K562 (cell line): ENCODE results near the gene HKDC1. TPM values are rescaled to one million over a fixed set of nuclear protein-coding genes. Genes with fewer than 3 reads are reported as not detected.

Experiments
- ADNP ChIP-seq: fragments of 200-800 bp; sonication (Bioruptor generic); IDR thresholded peaks from 2 replicates; pipeline ENCODE4 v1.6.1; 2016; ENCODE audit warnings: missing genetic modification characterization, missing compliant biosample characterization
- DMBX1 ChIP-seq: fragments of 250-450 bp; sonication (Bioruptor Pico); IDR thresholded peaks from 2 replicates; pipeline ENCODE4 v1.8.0; 2022; ENCODE audit warnings: inconsistent platforms, mild to moderate bottlenecking, moderate library complexity, borderline replicate concordance
- ETV1 ChIP-seq: fragments of 450-650 bp; conservative IDR thresholded peaks from 2 replicates; pipeline ENCODE4 v1.6.1; 2016; ENCODE audit warnings: missing genetic modification characterization, control low read depth, low read depth, missing compliant biosample characterization
- FOXM1 ChIP-seq, 2 experiments: fragments of 450-650 bp in 1 of 2; sonication (generic) in 1 of 2; formaldehyde crosslinking in 1 of 2; IDR thresholded peaks; 2 replicates each; pipeline versions ENCODE4 v1.6.1 to v1.9.0; 2017 to 2022; ENCODE audit warnings: low read depth in 2 of 2, mild to moderate bottlenecking in 2 of 2, missing genetic modification reagents in 1 of 2, moderate library complexity in 1 of 2
- GATAD2B ChIP-seq: fragments of 450-650 bp; IDR thresholded peaks from 2 replicates; pipeline ENCODE4 v1.6.1; 2017; ENCODE audit warnings: mild to moderate bottlenecking, borderline replicate concordance
- HNRNPL ChIP-seq: fragments of 200-400 bp; formaldehyde crosslinking; IDR thresholded peaks from 2 replicates; pipeline ENCODE4 v1.6.1; 2017; ENCODE audit warnings: low read depth, mild to moderate bottlenecking, low read length
- IRF2 ChIP-seq: sonication (generic); formaldehyde crosslinking; IDR thresholded peaks from 2 replicates; pipeline ENCODE4 v1.8.1; 2022; ENCODE audit warnings: mild to moderate bottlenecking, missing genetic modification reagents
- KDM5B ChIP-seq: fragments of 200-600 bp; sonication (generic); IDR thresholded peaks from 2 replicates; pipeline ENCODE4 v1.6.1; 2012; ENCODE audit warnings: low read depth, mild to moderate bottlenecking, moderate library complexity, low read length, control low read depth, inconsistent platforms; ENCODE audit not compliant: insufficient replicate concordance
- KLF16 ChIP-seq: IDR thresholded peaks from 2 replicates; pipeline ENCODE4 v1.6.1; 2016; ENCODE audit warnings: antibody characterized with exemption
- POU5F1 ChIP-seq: fragments of 150-350 bp; IDR thresholded peaks from 2 replicates; pipeline ENCODE4 v1.6.1; 2014; ENCODE audit warnings: borderline replicate concordance, low read length, low read depth, mild to moderate bottlenecking; ENCODE audit not compliant: partially characterized antibody
- RBFOX2 ChIP-seq: fragments of 200-400 bp; formaldehyde crosslinking; IDR thresholded peaks from 2 replicates; pipeline ENCODE4 v1.6.1; 2017; ENCODE audit warnings: low read depth, mild to moderate bottlenecking, low read length, moderate library complexity
- SMARCA5 ChIP-seq: fragments of 450-650 bp; IDR thresholded peaks from 2 replicates; pipeline ENCODE4 v1.6.1; 2016
- SMC3 ChIP-seq: conservative IDR thresholded peaks from 2 replicates; pipeline ENCODE4 v1.6.1; 2011; ENCODE audit warnings: low read depth, low read length, improper control_type of control experiment; ENCODE audit not compliant: insufficient read depth
- ZEB2 ChIP-seq: fragments of 450-650 bp; IDR thresholded peaks from 2 replicates; pipeline ENCODE4 v1.6.1; 2016
- ZFP91 ChIP-seq: sonication (generic); formaldehyde crosslinking; IDR thresholded peaks from 2 replicates; pipeline ENCODE4 v1.8.0; 2022; ENCODE audit warnings: mild to moderate bottlenecking, missing genetic modification reagents
- ZNF41 ChIP-seq: fragments of 250-450 bp; sonication (Bioruptor Pico); conservative IDR thresholded peaks from 2 replicates; pipeline ENCODE4 v1.4.0; 2020; ENCODE audit warnings: mild to moderate bottlenecking
- ZNF551 ChIP-seq: fragments of 250-450 bp; sonication (Bioruptor Pico); IDR thresholded peaks from 2 replicates; pipeline ENCODE4 v1.5.0; 2021; ENCODE audit warnings: mild to moderate bottlenecking, moderate library complexity
- ZNF778 ChIP-seq: fragments of 450-650 bp; formaldehyde crosslinking; IDR thresholded peaks from 2 replicates; pipeline ENCODE4 v1.4.0; 2020; ENCODE audit warnings: mild to moderate bottlenecking, moderate library complexity
- polyA plus RNA-seq, 8 experiments: library from polyadenylated mRNA; depleted of rRNA in 4 of 8; stranded (reverse) in 5 of 8; unstranded in 3 of 8; fragments of >200 nt; fragmentation: Nextera tagmentation in 2 of 8; fragmentation: Illumina TruSeq in 1 of 8; extraction: Ambion mirVana in 2 of 8; extraction: Trizol in 1 of 8; gene quantifications; 2 replicates each; pipeline versions ENCODE4 v1.2.1 to v1.2.3, GENCODE V29; 2011 to 2014; ENCODE audit warnings: inconsistent platforms in 1 of 8, missing spikeins in 1 of 8
- total RNA-seq, 7 experiments: library from RNA; depleted of rRNA in 6 of 7; stranded (reverse); fragments of >200 nt in 6 of 7; fragmentation: Illumina TruSeq in 2 of 7; extraction: Trizol in 2 of 7; gene quantifications; 2 replicates each; pipeline versions ENCODE4 v1.2.1 to v1.2.3, GENCODE V29; 2011 to 2021; ENCODE audit warnings: low replicate concordance in 1 of 7
- TF ChIP-seq, protein P1 (sequence below), 2 experiments: fragments of 450-650 bp; conservative IDR thresholded peaks; 2 replicates each; pipeline ENCODE4 v1.6.1; 2017; ENCODE audit warnings: mild to moderate bottlenecking in 2 of 2, moderate library complexity in 2 of 2
- TF ChIP-seq, protein P2 (sequence below), 2 experiments: fragments of 150-350 bp in 1 of 2; IDR thresholded peaks; 2 replicates each; pipeline ENCODE4 v1.6.1; 2012 to 2016; ENCODE audit warnings: low read depth in 2 of 2, low read length in 2 of 2, mild to moderate bottlenecking in 1 of 2, moderate library complexity in 1 of 2

Gene HKDC1
- total and polyA plus RNA-seq, 9 of the 15 experiments (the other 6 are each of a cell fraction or from before 2014, with no cell fraction given) = 0.04 to 0.22 (median 0.11) TPM; not detected in 5

DNA sequence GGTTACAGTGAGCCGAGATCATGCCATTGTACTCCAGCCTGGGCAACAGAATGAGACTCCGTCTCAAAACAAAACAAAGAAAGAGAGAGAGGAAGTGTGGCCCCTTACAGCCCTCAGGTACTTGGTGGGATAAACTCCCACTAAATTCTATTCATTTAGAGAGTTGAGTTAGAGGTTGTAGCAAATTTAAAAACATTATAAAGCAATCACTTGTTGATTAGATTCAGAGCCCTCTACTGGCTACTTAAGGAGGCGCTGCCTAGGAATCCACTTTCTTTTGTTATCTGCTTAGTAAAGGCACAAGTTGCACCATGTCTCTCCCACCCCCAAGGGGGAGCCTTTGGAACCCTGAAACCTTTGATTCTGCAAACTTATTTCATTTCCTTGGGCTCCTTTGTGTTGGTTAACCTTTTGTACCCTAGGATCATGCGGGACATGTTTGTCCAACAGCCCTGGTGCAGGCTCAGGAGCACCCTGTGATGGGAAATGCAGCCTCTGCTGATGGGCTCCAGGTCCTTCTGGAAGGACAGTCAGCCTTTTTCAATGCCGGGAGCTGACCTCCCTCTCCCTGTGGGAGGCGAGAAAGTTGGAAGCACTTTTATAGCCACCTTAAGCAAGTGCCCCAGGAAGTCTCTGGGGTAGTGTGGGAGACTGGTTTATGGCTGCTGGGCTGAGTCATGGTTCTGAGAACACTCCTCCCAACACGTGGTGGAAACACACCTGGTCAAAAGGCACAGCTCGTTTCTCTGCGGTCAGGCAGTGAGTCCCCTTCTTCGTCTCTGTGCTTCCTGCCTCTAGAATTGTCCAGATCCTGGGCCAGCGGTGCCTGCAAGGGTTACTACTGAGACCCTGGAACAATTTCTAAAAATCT is 2.3 kb downstream of the HKDC1 start (continued):
- TF ChIP-seq ETV1 = peak; percentile 62
- TF ChIP-seq SMARCA5 = peak; percentile 61; the same call in 1 of the 2 replicates
- 0 out of 2 replicates have a peak, but pooled peaks have one; percentile 45 for TF ChIP-seq ADNP (tag)
- no peak for TF ChIP-seq ZNF778 (CRISPR knock-in tag)
- TF ChIP-seq SMC3 = peak; percentile 46
- no peak for TF ChIP-seq ZNF551
- no peak for TF ChIP-seq KLF16
- no peak for TF ChIP-seq IRF2
- TF ChIP-seq, protein P1, sequence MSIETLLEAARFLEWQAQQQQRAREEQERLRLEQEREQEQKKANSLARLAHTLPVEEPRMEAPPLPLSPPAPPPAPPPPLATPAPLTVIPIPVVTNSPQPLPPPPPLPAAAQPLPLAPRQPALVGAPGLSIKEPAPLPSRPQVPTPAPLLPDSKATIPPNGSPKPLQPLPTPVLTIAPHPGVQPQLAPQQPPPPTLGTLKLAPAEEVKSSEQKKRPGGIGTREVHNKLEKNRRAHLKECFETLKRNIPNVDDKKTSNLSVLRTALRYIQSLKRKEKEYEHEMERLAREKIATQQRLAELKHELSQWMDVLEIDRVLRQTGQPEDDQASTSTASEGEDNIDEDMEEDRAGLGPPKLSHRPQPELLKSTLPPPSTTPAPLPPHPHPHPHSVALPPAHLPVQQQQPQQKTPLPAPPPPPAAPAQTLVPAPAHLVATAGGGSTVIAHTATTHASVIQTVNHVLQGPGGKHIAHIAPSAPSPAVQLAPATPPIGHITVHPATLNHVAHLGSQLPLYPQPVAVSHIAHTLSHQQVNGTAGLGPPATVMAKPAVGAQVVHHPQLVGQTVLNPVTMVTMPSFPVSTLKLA (conservative IDR thresholded peaks at IDR 0.05) = peak; percentile 96 to 98
- TF ChIP-seq RBFOX2 = peak; percentile 58
- TF ChIP-seq KDM5B = peak; percentile 49
- peak; percentile 20; the same call in 1 of the 2 replicates for TF ChIP-seq FOXM1 (IDR thresholded peaks at IDR 0.05; ENCODE audit: low read depth)
- no peak; the same call in 1 of the 2 replicates for TF ChIP-seq FOXM1 (CRISPR knock-in tag; IDR thresholded peaks at IDR 0.05; ENCODE audit: low read depth)
- peak; percentile 98 for TF ChIP-seq ZEB2
- no peak for TF ChIP-seq ZFP91 (CRISPR knock-in tag)
- TF ChIP-seq HNRNPL = no peak
- no peak for TF ChIP-seq POU5F1
- TF ChIP-seq, protein P2, sequence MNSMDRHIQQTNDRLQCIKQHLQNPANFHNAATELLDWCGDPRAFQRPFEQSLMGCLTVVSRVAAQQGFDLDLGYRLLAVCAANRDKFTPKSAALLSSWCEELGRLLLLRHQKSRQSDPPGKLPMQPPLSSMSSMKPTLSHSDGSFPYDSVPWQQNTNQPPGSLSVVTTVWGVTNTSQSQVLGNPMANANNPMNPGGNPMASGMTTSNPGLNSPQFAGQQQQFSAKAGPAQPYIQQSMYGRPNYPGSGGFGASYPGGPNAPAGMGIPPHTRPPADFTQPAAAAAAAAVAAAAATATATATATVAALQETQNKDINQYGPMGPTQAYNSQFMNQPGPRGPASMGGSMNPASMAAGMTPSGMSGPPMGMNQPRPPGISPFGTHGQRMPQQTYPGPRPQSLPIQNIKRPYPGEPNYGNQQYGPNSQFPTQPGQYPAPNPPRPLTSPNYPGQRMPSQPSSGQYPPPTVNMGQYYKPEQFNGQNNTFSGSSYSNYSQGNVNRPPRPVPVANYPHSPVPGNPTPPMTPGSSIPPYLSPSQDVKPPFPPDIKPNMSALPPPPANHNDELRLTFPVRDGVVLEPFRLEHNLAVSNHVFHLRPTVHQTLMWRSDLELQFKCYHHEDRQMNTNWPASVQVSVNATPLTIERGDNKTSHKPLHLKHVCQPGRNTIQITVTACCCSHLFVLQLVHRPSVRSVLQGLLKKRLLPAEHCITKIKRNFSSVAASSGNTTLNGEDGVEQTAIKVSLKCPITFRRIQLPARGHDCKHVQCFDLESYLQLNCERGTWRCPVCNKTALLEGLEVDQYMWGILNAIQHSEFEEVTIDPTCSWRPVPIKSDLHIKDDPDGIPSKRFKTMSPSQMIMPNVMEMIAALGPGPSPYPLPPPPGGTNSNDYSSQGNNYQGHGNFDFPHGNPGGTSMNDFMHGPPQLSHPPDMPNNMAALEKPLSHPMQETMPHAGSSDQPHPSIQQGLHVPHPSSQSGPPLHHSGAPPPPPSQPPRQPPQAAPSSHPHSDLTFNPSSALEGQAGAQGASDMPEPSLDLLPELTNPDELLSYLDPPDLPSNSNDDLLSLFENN (IDR thresholded peaks at IDR 0.05; ENCODE audit: low read depth in 2 of 2, low read length in 2 of 2) = 0 out of 4 replicates have a peak, but pooled peaks of 1 of the 2 experiments have one; percentile 21
- TF ChIP-seq DMBX1 = peak; percentile 86
- TF ChIP-seq GATAD2B = peak; percentile 48; the same call in 1 of the 2 replicates
- TF ChIP-seq ZNF41 (CRISPR knock-in tag) = 0 out of 2 replicates have a peak, but pooled peaks have one; percentile 3
